CD4-positive, alpha-beta T cell treated with Interferon alpha-2 for 1 hour (primary cell): ENCODE data around the gene NUP210.

Source experiments
- DNase-seq, 2 donors: peaks; one replicate each; pipeline ENCODE4 v3.0.0-alpha.2; 2020 to 2022

Gene NUP210

GRCh38 chr3:13372126-13372525, 48.0 kb downstream of the NUP210 start:
- DNase-seq: no peak

- DNase-seq: no peak
These were observed 48.7 kb downstream of the NUP210 start for GRCh38 chr3:13371100-13372075.

- DNase-seq: no peak
These were observed 49.5 kb downstream of the NUP210 start for GRCh38 chr3:13370609-13371008.

DNA sequence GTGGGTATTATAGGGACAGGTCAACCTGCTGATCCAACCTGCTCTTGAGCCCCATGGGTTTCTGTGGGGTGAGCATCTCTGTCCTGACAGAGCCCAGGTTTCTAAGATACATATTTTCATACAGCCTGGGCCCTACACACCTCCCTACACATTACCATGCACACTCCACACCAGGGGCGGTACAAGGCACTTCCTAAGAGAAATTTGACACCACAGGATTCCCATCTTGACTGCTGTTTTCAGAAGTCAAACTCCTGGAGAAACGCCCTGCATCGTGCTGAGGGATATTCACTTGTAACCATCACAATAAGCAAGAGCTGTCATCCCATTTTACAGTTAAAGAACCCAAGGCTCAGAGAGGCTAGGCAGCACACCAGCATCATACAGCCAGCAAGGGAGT, 50.1 kb downstream of the NUP210 start:
- no peak for DNase-seq

DNA sequence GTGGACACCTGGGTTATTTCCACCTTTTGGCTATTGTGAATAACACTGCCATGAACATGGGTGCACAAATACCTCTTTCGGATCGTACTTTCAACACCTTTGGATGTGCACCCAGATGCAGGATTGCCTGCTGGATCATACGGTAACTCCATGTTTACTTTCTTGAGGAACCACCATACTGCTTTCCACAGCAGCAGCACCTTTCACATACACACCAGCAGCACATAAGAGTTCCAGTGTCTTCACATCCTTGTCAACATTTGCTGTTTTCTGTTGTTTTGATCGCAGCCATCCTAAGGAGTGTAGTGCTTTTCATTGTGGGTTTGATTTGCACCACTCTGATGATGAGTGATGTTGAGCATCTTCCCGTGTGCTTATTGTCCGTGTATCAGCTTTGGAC, 51.3 kb downstream of the NUP210 start:
- DNase-seq: no peak

- DNase-seq: no peak
These were observed 52.4 kb downstream of the NUP210 start for GRCh38 chr3:13367728-13368127.

GRCh38 chr3:13365390-13366379, 54.4 kb downstream of the NUP210 start:
- DNase-seq: no peak

GRCh38 chr3:13364602-13365271, 55.4 kb downstream of the NUP210 start:
- no peak for DNase-seq

DNA sequence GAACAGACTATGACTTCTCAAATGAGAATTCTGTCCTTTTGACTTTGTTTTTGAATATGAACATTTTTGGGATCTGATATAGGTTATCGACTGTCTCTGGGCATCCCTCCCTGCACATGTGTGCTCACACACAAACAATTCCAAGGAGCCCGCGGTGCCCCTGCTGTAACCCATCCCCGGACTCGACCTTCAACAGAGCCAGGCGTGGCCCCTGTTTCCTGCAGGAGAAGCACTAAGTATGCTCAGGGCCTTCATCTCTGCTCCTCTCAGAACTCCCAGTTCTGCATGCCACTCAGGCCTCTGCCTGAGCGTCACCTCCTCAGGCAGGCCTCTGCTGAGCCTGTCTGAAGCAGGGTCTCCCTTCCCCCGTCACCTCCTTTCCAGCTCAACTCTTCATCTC, 57.6 kb downstream of the NUP210 start:
- no peak for DNase-seq

DNA sequence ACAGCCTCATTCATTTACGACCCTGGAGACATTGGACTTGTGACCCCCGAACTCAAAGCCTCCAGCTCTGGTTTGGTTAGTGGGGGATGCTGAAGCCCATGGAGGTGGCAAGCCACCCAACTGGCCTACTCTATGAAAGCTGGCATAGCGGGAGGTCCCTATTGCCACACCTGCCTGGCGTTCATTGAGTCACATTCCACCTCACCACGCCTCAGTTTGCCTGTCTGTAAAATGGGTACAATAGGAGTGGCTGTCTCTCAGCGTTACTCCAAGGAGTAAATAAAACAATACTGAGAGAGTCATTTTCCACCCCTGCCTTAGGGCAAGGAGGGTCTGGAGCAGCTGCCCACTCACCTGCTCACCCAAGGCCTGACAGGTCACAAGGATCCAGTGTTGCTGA, 60.2 kb downstream of the NUP210 start:
- DNase-seq: no peak

DNA sequence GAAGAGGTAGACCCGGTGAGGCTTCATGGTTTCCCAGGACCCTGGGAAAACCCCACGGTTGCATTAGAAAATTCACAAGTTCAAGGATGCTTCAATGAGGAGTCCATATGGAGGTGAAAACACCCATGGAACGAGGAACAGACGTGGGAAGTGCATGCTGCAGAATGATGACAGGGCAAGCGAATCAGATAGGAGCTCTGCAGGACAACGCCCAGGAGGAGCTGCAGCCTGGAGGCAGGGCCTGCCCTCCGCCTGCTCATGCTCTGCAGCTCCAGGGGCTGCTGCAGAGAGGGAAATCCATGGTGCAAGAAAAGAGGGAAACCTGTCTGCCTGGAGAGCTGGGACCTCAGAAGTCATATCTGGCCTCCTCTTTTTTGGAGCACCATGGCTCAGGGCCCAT, 61.5 kb downstream of the NUP210 start:
- no peak for DNase-seq

- no peak for DNase-seq
These were observed 62.1 kb downstream of the NUP210 start for GRCh38 chr3:13358051-13358450.

GRCh38 chr3:13357074-13357473, 63.0 kb downstream of the NUP210 start:
- no peak for DNase-seq

DNA sequence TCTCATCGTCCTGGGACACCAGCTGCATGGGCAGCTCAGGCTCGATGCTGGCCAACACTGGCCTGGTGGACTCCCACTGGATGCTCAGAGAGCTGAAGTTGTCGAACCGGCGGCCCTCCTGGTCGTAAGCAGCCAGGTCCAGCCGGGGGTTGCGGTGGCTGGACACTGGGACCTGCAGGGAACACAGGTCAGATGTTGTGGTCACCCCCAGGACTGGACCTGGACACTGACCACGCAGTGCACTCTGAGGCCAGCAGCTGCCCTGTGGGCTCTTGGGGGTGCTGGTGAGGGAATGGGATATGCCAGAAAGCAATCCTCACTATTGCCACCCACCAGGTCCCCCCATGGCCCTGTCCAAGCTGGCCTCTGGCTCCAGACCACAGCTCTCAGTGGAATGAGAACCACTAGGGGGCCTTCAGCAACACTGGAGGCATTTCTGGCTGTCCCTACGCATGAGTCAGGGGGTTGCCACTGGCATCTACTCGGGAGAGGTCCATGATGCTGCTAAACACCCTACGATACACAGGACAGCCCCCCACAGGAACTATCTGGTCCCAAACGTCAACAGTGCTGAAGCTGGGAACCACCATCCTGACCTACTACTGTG, 66.1 kb downstream of the NUP210 start:
- no peak for DNase-seq

DNA sequence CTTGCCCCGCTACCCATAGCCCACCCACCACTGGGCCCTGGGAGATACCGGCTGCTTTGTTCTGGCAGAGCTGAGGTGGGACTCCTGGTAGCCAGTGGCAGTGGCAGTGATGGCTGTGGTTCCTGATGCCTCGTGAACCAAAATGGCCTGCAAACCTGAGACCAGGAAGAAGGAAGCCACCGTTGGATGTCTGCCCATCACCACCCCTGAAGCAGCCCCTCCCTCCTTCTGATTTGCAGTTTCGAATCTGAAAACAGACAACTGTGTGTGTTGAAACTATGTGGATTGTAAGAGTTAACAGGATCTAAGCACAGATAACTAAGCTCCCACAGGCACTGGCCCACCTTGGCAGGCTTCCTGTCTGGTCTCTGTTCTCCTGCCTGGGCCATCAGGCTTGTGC, 66.6 kb downstream of the NUP210 start:
- DNase-seq: no peak

DNA sequence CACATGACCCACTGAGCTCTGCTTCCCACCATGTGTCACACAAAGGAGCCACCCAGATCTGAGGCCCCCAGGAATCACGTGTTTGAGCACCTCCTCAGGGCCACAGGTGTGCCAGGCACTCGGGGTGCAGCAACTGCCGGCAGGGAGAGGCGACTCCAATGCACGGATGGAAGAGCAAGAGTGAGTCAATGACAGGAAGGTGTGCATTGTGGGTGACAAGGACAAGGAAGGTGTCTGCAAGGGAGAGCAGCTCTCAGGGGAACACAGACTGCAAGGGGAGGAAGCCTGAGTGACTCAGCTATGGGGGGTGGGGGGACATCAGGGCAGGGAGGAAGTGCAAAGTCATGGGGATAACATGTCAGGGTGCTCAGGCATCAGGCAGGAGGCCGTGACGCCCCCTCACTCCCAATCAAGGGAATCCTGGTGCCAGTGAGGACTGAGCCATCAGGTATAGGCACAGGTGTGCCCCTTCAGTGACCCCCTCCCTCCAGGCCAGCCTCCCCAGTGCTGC, 67.4 kb downstream of the NUP210 start:
- DNase-seq: peak in 1 of 2 donors; percentile 21

DNA sequence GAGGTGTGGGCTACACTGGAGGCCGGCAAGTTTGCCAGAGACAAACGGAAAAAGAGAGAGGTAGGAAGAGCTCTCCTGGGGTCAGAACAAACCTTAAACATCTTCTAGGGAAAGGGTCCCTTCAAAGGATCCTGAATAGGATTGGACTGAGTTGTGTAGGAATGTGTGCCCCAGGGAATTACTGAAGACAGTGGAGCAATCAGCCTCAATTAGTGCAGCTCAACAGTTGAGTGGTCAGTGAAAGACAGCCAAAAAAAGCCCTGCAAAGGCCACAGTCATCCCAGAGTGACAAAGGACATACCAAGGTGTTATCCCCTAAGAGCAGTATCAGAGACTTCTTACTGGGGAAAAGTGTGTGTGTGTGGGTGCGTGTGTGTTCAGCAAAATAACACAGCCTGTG, 70.3 kb downstream of the NUP210 start:
- no peak for DNase-seq

- DNase-seq: peak in 1 of 2 donors; percentile 13
These were observed 71.3 kb downstream of the NUP210 start for GRCh38 chr3:13348661-13349396.

DNA sequence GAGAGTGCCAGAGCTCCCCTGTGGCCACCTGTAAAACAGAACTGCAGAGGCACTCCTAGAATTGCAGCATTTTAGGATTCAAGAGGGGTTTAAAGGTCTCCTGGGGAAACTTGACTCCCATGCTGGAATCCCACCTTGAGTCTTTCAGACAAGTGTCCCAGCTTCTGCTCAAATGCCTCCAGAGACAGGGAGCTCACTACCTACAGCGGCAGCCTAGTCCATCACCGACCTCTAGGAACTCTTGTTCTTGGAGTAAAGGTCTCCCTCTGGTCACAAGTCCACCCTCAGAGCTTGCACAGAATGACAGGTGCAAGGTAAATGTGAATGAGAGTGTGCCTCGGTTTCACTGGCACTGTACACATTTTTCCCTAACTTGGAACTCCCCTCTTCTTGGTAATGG, 72.0 kb downstream of the NUP210 start:
- no peak for DNase-seq

DNA sequence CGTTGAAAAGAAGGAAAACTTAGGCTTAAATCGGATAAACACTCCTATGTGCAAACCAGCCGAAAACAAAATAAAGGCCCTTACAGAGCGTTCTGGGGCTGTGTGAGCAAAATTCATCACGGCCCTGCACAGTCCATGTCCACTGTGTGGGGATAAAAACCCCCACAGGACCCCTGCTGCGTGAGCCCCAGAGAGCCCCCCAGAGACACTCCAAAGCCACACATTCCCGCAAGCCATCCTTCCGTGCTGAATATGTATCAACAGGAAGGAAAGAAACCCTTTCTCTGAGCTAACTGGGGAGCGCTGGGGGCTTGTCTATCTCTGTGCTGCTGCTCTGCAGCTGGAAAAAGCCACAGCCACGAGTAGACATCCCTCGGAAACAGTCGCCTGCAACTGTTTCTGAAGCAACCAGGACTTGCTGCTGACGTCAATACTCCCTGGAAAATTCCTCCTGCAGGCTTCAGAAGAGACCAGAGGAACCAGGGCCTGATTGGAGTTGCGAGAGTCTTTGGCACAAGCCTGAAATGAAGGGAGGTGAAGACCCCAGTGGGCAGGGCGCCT, 72.7 kb downstream of the NUP210 start:
- DNase-seq: no peak
